Measurements from ENCODE around the gene SNX17. TPM values are rescaled to one million over a fixed set of nuclear protein-coding genes. Genes with fewer than 3 reads are reported as not detected.

Gene SNX17
- total RNA-seq, 4 donors from 2014 or later = 47.2 to 91.5 (median 56.3) TPM

- TF ChIP-seq POLR2A (IDR thresholded peaks at IDR 0.05) (no peak), CTCF (IDR thresholded peaks at IDR 0.05 in 4 of 5, conservative IDR thresholded peaks at IDR 0.05 in 1 of 5) (no peak)
- ATAC-seq = no peak
- peak in 1 of 2 donors; percentile 31 for DNase-seq
- H3K4me1 ChIP-seq = peaks cover 18 to 19% of the 10 kb centered on the region in 2 donors
- H3K9me3 ChIP-seq = no peaks in the 10 kb centered on the region
- in situ Hi-C loops (cut with MboI; ENCODE audit: low sequenced_read_pairs in 4 of 4) (no loop called here), intact Hi-C loops (cut with DNase I; ENCODE audit: low total_unique reads) (loop anchor here (10.0 kb wide), 1 partner anchor 293 kb away; the partner anchor contains the start of gene KHK)
- H3K27me3 ChIP-seq = no peaks in the 10 kb centered on the region
- H3K36me3 ChIP-seq = peaks cover 0 to 68% of the 10 kb centered on the region in 2 donors
- H3K4me3 ChIP-seq = no peak overlapping the region
- H3K27ac ChIP-seq = peak overlapping the region in 2 of 4 donors; percentile 0 to 20
Measured at GRCh38 chr2:27378096-27378808, 7.8 kb downstream of the SNX17 start.

- ATAC-seq = no peak
- in situ Hi-C loops (cut with MboI; ENCODE audit: low sequenced_read_pairs in 4 of 4) (no loop called here), intact Hi-C loops (cut with DNase I; ENCODE audit: low total_unique reads) (loop anchor here (10.0 kb wide), 1 partner anchor 294 kb away; the partner anchor contains the start of gene KHK)
- Histone ChIP-seq H3K27ac (peak overlapping the region in 2 of 4 donors; percentile 0 to 18), H3K4me3 (no peak overlapping the region), H3K36me3 (peaks cover 0 to 68% of the 10 kb centered on the region in 2 donors), H3K27me3 (no peaks in the 10 kb centered on the region), H3K4me1 (peaks cover 18 to 19% of the 10 kb centered on the region in 2 donors), H3K9me3 (no peaks in the 10 kb centered on the region)
- no peak for DNase-seq
- TF ChIP-seq CTCF (IDR thresholded peaks at IDR 0.05 in 4 of 5, conservative IDR thresholded peaks at IDR 0.05 in 1 of 5) (no peak), POLR2A (IDR thresholded peaks at IDR 0.05) (no peak)
Measured at GRCh38 chr2:27378809-27379290, 8.4 kb downstream of the SNX17 start.

- TF ChIP-seq POLR2A (IDR thresholded peaks at IDR 0.05) (no peak), CTCF (IDR thresholded peaks at IDR 0.05 in 4 of 5, conservative IDR thresholded peaks at IDR 0.05 in 1 of 5) (no peak)
- ATAC-seq = no peak
- Histone ChIP-seq H3K4me3 (peak overlapping the region in 3 of 4 donors; percentile 59 to 77 (median 66)), H3K36me3 (peaks cover 0 to 68% of the 10 kb centered on the region in 2 donors), H3K27me3 (no peaks in the 10 kb centered on the region), H3K4me1 (peaks cover 18 to 19% of the 10 kb centered on the region in 2 donors), H3K27ac (peak overlapping the region; percentile 84 to 91 (median 88)), H3K9me3 (no peaks in the 10 kb centered on the region)
- in situ Hi-C loops (cut with MboI; ENCODE audit: low sequenced_read_pairs in 4 of 4) (no loop called here), intact Hi-C loops (cut with DNase I; ENCODE audit: low total_unique reads) (loop anchor here (10.0 kb wide), 1 partner anchor 295 kb away; the partner anchor contains the start of gene KHK)
- DNase-seq = no peak
Measured at GRCh38 chr2:27379383-27379835, 9.0 kb downstream of the SNX17 start.

- Histone ChIP-seq H3K36me3 (peaks cover 0 to 68% of the 10 kb centered on the region in 2 donors), H3K27me3 (no peaks in the 10 kb centered on the region), H3K9me3 (no peaks in the 10 kb centered on the region), H3K4me3 (peak overlapping the region; percentile 59 to 77 (median 70)), H3K4me1 (peaks cover 18 to 19% of the 10 kb centered on the region in 2 donors), H3K27ac (peak overlapping the region; percentile 84 to 91 (median 88))
- intact Hi-C loops (cut with DNase I; ENCODE audit: low total_unique reads) = loop anchor here (1.0 to 10.0 kb wide), 5 partner anchors 10 to 295 kb away; partner anchors contain the start of genes EIF2B4, KHK, MPV17 and NRBP1
- no peak for TF ChIP-seq CTCF (IDR thresholded peaks at IDR 0.05 in 4 of 5, conservative IDR thresholded peaks at IDR 0.05 in 1 of 5)
- TF ChIP-seq POLR2A (IDR thresholded peaks at IDR 0.05) = no peak
- ATAC-seq (peak; percentile 54 to 60), DNase-seq (peak; percentile 44 to 73)
- in situ Hi-C loops (cut with MboI; ENCODE audit: low sequenced_read_pairs in 4 of 4) = no loop called here
Measured at GRCh38 chr2:27379836-27380625, 9.6 kb downstream of the SNX17 start.

Data from gastrocnemius medialis (tissue), 4 donors.